Motor neuron (in vitro differentiated cells): Measurements from ENCODE around the gene NUMB. TPM values are rescaled to one million over a fixed set of nuclear protein-coding genes. Genes with fewer than 3 reads are reported as not detected.
A peak's percentile ranks its signal among the peaks of the same experiment; 100 is the strongest.

Experiments used
- ATAC-seq, 8 experiments: fragments of 200-7000 bp; cut with Tn5 transposase; replicated peaks in 6 of 8; 2 replicates each; pipeline ENCODE4 v1.8.0; 2021; ENCODE audit warnings: mild to moderate bottlenecking in 8 of 8, moderate library complexity in 8 of 8
- H3K27ac ChIP-seq, 2 donors: fragments of 250-450 bp; sonication (Bioruptor Pico); 2 replicates each; pipeline ENCODE4 v1.9.0; 2021; ENCODE audit warnings: antibody characterized with exemption in 2 of 2, mild to moderate bottlenecking in 2 of 2, moderate library complexity in 1 of 2
- H3K4me1 ChIP-seq, 2 donors: fragments of 250-450 bp; sonication (Bioruptor Pico); replicated peaks in 1 of 2; 2 replicates each; pipeline ENCODE4 v1.6.1; 2021; ENCODE audit warnings: antibody characterized with exemption in 2 of 2, mild to moderate bottlenecking in 2 of 2, moderate library complexity in 1 of 2
- H3K4me3 ChIP-seq, 5 donors: fragments of 250-450 bp; sonication (Bioruptor Pico); 2 replicates each; pipeline ENCODE4 v1.9.0; 2021; ENCODE audit warnings: antibody characterized with exemption in 5 of 5, mild to moderate bottlenecking in 5 of 5, moderate library complexity in 4 of 5
- WGBS, 10 experiments: fragments of 450-650 bp; shearing (Covaris generic); methylation state at CpG; one replicate each; pipeline ENCODE4 v1.0.0; 2022; 5-methylcytosine and 5-hydroxymethylcytosine counted together
- in situ Hi-C, 9 experiments: fragments of 400-800 bp; cut with MboI; loops; one replicate each; pipeline ENCODE4 v1.15.0; 2021; ENCODE audit warnings: low sequenced_read_pairs in 9 of 9, low pct_unique_long_range_greater_than_20kb in 2 of 9; ENCODE audit not compliant: unreplicated experiment in 9 of 9
- total RNA-seq, 8 experiments: library from RNA; unstranded; fragments of 300-600 nt; gene quantifications; 2 replicates each; pipeline versions ENCODE4 v1.2.3 to v1.2.4, GENCODE V29; 2022

The NUMB gene
- total RNA-seq, 8 experiments from 2014 or later: 13.4 to 56.8 (median 25.3) TPM

DNA sequence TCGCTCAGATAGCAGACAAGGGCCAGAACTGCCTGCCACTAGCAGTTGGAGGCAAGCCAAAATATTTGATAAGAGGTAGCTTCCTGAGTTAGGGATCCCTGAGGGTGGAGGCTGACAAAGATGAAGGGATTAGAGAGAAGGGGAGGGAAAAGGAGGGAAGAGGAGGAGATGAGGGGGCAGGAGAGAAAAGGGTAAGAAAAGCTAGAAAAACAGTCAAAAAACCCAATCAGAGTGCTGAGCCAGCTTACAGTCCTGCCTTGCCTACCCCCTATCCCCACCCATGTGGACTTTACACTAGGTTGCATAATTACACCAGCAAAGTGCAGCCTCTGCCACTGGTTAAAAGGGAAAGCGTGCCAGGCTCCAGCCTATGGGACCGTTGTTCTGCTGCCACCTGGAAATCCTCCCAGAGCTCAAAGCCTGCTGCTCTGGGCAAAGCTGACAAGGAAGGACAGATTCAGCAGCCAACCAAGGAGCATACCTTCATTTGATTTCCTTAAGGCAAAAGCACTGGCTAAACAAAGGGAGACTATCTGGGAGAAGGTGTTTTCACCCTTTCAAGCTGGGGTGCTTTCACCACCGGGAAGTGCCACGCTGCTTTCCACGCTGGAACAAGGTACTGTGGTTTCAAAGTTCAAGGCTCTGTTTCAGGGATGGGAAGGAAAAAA, 3.8 kb upstream of the NUMB start:
- peak in 1 of 8 experiments; percentile 7 for ATAC-seq
- 50 to 100% (median 73%) methylated on average over 1 to 6 of the region's 6 CpGs for WGBS, 10 experiments
- Histone ChIP-seq H3K4me1 (peaks cover 4 to 7% of the 10 kb centered on the region in 2 donors), H3K27ac (no peak overlapping the region), H3K4me3 (no peak overlapping the region)
- in situ Hi-C loops: loop anchor here in 4 of 9 experiments (10.0 to 25.0 kb wide), 4 partner anchors 167 to 300 kb away; no protein-coding TSS in a partner anchor

DNA sequence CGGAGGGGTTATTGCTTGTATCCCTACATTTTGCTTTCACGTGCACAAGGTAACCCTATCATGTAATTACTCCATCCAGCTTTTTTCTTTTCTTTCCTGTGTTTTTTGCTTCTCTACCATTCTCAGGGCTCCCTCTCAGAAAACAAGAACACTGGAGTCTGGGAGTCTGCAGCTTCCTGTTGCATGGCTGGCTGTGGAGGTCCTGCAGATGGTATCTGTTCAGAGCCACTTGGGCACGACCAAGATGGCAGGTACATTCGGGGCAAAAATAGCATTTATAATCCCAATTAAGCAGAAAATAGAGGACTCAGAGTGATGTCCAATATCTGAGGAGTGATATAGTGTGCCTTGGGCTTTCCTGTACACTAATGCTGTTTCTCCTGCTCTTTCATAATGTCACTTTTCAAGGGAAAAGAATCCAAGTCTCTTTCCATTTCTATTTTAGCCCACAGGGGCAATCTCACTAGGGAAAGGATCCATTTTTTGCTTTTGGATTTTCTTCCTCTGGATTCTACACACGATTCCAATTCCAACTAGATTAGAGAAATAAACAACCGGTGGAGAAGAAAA, 3.2 kb upstream of the NUMB start:
- ATAC-seq: no peak
- Histone ChIP-seq H3K4me3 (no peak overlapping the region), H3K4me1 (peaks cover 7 to 10% of the 10 kb centered on the region in 2 donors), H3K27ac (no peak overlapping the region)
- 45 to 90% (median 70%) methylated on average over 2 to 6 of the region's 6 CpGs for WGBS, 10 experiments
- in situ Hi-C loops: loop anchor here in 4 of 9 experiments (10.0 to 25.0 kb wide), 4 partner anchors 167 to 299 kb away; no protein-coding TSS in a partner anchor

DNA sequence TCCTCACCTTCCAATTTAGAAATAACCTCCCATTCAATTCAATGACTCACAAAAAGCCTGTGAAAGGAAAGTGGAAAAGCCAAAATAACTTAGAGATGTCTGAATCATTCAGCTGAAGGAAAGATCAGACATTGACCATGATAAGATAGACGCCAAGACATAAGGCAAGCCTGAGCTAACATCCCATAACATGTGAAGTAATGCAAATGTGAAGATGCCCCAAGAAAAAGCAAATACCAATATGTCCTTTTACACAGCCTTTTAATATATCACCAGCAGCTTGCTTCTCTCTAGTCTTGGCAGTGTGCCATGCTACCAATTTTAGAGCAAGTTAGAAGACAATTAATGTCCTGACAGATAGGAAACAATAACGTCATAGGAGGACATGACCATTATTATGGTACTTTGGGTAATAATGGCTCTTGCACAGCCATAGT, 2.4 kb upstream of the NUMB start:
- H3K27ac ChIP-seq: no peak overlapping the region
- ATAC-seq: no peak
- no peak overlapping the region for H3K4me3 ChIP-seq
- peaks cover 7 to 10% of the 10 kb centered on the region in 2 donors for H3K4me1 ChIP-seq
- in situ Hi-C loops: loop anchor here in 4 of 9 experiments (10.0 to 25.0 kb wide), 4 partner anchors 166 to 298 kb away; no protein-coding TSS in a partner anchor
- WGBS, 10 experiments: 20 to 100% (median 58%) methylated on average over 1 to 2 of the region's 2 CpGs; no CpG with 5 or more reads in 2 of the 10 experiments

DNA sequence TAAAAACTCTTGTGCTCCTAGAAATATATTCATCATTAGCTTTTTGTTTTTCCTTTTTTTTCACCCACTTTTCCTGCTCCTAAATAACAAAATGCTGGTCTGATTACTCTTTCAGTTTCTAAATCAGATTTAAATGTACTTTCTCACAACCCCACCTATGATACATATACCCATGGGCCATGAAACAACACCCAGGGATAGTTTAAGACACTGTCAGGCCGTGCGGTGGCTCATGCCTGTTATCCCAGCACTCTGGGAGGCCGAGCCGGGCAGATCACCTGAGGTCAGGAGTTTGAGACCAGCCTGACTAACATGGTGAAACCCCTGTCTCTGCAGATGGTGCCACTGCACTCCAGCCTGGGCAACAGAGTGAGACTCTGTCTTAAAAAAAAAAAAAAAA, 1.6 kb upstream of the NUMB start:
- no peak for ATAC-seq
- WGBS, 10 experiments: 80 to 100% (median 98%) methylated on average over 2 to 4 of the region's 4 CpGs; no CpG with 5 or more reads in 3 of the 10 experiments

DNA sequence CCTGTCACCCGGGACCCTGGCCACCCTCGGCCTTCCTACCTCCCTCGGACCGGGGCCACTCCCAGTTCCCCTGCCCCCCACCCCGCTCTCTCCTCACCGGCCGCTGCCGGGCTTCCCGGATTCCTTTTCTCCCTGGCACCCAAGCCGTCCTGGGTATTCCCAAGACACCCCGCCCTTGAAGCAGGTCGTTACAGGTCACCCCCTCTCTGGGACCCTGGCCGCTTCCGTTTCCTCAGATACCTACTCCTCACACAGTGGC, 493 bp downstream of the NUMB start:
- Histone ChIP-seq H3K4me1 (peaks cover 7 to 10% of the 10 kb centered on the region in 2 donors), H3K4me3 (peak overlapping the region; percentile 69 to 97 (median 88)), H3K27ac (peak overlapping the region; percentile 43 to 82)
- in situ Hi-C loops: loop anchor here in 4 of 9 experiments (25.0 kb wide), 3 partner anchors 171 to 296 kb away; no protein-coding TSS in a partner anchor
- ATAC-seq: peak in 4 of 8 experiments; percentile 0 to 1 (median 0)
- no CpG with 5 or more reads among the region's 14 CpGs for WGBS, 10 experiments

More for the DNA sequence above, 1.6 kb upstream of the NUMB start:
- no peak overlapping the region for H3K4me3 ChIP-seq
- in situ Hi-C loops: loop anchor here in 4 of 9 experiments (10.0 to 25.0 kb wide), 4 partner anchors 165 to 298 kb away; no protein-coding TSS in a partner anchor
- H3K27ac ChIP-seq: no peak overlapping the region
- H3K4me1 ChIP-seq: peaks cover 7 to 10% of the 10 kb centered on the region in 2 donors

DNA sequence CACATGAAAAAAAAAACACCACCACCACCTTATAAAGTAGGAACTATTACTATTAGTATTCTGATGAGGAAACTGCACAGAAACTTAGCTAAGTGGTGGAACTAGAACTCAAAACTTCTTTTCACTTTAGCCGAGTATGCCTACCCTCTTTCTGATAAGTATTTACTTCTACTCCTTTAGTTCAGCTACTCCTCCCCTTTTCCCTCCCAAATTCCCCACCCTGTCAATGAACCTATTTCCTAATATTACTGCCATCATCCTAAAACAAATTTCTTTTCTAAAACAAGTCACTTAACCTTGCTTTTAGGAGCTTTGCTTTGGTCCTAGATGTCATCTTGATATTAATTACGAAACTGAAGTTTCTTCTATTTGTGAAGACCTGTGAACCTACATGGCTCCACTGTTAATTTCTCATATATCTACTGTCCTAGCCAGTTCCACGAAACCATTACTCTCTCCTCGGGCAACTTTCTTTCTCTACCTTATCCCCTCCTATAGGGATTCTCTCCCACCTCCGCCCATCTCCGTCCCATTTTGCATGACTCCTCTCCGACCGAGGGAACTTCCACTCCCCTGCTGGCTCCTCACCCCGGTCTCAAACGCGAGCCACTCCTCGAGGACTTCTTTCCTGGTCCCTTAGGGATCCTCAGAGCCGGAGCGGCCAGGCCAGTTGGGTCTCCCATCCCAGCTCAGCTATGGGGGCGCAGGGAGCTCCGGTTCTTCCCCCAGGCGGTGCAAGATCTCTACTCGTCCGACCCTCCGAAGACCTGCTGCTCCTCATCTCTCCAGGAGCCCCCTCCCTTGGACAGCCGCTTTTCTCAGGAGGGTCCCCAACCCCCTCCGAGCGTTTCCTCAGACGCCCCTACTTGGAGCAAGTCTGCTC, 1.1 kb downstream of the NUMB start:
- 2 to 33% (median 8%) methylated on average over 1 to 13 of the region's 24 CpGs; no CpG with 5 or more reads in 1 of the 10 experiments for WGBS, 10 experiments
- H3K4me1 ChIP-seq: peaks cover 7 to 10% of the 10 kb centered on the region in 2 donors
- peak overlapping the region in 1 of 2 donors; percentile 82 for H3K27ac ChIP-seq
- peak in 5 of 8 experiments; percentile 0 to 10 (median 1) for ATAC-seq
- peak overlapping the region; percentile 69 to 97 (median 88) for H3K4me3 ChIP-seq
- in situ Hi-C loops: loop anchor here in 4 of 9 experiments (25.0 kb wide), 3 partner anchors 170 to 295 kb away; no protein-coding TSS in a partner anchor

DNA sequence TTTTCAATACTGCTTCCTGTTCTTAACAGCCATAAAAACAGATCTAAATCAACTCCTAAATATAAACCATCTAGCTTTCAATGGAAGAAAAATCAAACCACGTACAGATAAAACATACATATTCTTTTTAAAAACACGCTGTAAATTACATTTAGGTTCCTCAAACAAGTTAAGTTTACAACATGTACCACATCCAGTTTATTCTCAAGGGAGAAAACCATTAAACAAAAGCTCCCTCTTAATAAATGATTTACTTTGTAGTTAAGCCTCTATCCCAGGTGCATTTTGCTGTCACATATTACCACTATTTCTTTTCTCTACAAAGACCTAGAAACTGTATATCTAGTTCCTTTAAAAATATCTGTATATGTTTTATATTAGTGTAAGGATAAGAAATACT, 3.1 kb downstream of the NUMB start:
- no peak overlapping the region for H3K4me3 ChIP-seq

DNA sequence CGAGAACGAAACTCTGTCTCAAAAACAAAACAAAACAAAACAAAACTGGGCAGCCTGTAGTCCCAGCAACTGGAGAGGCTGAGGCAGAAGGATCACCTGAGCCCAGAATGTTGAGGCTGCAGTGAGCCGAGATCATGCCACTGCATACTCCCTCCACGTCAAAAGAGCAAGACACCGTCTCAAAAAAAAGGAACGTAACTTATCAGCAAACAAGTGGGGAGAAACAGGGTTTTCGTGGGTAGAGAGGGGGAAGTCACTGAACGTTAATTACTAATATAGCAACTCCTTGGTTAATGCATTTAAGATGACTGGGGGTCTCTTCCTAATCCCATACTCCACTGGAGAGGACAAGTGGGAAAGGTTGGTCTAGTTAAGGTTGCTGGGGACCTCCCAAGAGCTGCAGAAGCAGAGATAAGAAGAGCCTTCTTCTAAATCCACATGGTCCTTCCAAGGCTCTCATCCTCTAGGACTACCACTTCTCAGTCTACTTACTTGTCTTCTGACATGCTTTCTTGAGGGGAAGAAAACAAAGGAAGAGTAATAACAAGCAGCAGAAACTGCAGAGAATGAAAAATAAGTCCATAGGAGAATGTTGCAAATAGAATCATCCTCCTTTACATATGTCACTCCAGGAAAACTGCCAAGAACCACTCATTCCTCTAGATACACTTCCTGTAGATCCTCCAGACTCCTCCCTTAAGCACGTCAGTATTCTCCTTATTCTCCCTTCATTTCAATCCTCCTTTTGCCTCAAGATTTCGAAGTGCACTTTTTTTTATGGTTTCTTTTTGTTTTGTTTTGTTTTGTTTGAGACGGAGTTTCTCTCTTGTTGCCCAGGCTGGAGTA, 5.8 kb downstream of the NUMB start:
- peak in 3 of 8 experiments; percentile 62 to 75 (median 68) for ATAC-seq

More for the DNA sequence above, 3.1 kb downstream of the NUMB start:
- Histone ChIP-seq H3K27ac (no peak overlapping the region), H3K4me1 (peaks cover 7 to 10% of the 10 kb centered on the region in 2 donors)
- WGBS, 10 experiments: 30 to 94% (median 70%) methylated on average over 2 of the region's 2 CpGs
- in situ Hi-C loops: loop anchor here in 4 of 9 experiments (25.0 kb wide), 3 partner anchors 168 to 293 kb away; no protein-coding TSS in a partner anchor
- ATAC-seq: no peak

DNA sequence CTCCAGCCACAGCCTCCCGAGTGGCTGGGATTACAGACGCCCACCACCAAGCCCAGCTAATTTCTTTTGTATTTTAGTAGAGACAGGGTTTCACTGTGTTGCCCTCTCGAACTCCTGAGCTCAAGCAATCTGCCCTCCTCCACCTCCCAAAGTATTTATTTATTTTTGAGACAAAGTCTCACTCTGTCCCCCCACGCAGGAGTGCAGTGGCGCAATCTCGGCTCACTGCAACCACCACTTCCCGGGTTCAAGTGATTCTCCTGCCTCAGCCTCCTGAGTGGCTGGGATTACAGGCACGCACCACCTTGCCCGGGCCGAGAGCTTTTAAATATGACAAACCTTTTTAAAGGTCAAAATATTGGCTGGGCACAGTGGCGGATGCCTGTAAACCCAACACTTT, 14.6 kb downstream of the NUMB start:
- H3K27ac ChIP-seq: no peak overlapping the region
- 83 to 100% (median 95%) methylated on average over 1 to 11 of the region's 11 CpGs for WGBS, 10 experiments
- in situ Hi-C loops: no loop called here
- H3K4me1 ChIP-seq: no peaks in the 10 kb centered on the region
- H3K4me3 ChIP-seq: no peak overlapping the region
- ATAC-seq: no peak

More for the DNA sequence above, 5.8 kb downstream of the NUMB start:
- no peak overlapping the region for H3K4me3 ChIP-seq
- in situ Hi-C loops: loop anchor here in 4 of 9 experiments (25.0 kb wide), 3 partner anchors 165 to 290 kb away; no protein-coding TSS in a partner anchor
- 24 to 100% (median 76%) methylated on average over 1 to 8 of the region's 11 CpGs; no CpG with 5 or more reads in 2 of the 10 experiments for WGBS, 10 experiments
- H3K4me1 ChIP-seq: peaks cover 0 to 6% of the 10 kb centered on the region in 2 donors
- H3K27ac ChIP-seq: no peak overlapping the region

DNA sequence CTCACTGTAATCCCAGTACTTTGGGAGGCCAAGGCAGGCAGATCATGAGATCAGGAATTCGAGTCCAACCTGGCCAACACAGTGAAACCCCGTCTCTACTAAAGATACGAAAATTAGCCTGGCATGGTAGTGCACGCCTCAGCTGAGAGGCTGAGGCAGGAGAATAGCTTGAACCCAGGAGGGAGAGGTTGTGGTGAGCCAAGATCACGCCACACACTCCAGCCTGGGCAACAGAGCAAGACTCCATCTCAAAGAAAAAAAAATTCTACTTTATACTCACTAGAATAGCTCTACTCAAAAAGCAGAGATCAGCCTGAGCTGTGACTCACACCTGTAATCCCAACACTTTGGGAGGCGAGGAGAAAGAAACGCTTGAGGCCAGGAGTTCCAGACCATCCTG, 17.1 kb downstream of the NUMB start:
- Histone ChIP-seq H3K4me3 (no peak overlapping the region), H3K4me1 (no peaks in the 10 kb centered on the region), H3K27ac (no peak overlapping the region)
- in situ Hi-C loops: no loop called here
- no peak for ATAC-seq
- 13 to 95% (median 88%) methylated on average over 1 to 7 of the region's 7 CpGs; no CpG with 5 or more reads in 4 of the 10 experiments for WGBS, 10 experiments

DNA sequence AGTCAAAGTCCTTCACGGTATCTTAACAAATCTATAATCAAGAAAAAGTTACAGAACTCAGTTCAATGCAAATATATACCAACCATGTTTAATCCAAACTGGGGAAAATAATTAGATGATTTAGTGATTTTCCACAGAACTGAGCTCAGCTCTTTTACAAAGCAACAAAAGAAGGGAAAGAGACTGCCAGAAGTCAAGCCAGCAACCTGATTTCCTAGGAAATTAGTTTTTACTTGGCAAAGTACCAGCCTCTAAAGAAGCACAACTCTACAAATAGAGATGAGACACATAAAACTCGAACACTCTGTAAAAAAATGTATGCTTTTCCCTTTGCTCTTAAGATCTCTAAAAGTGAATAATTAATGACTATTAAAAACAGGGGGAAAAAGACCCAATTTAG, 19.4 kb downstream of the NUMB start:
- 55 to 94% (median 76%) methylated on average over 1 to 2 of the region's 2 CpGs for WGBS, 10 experiments
- H3K4me1 ChIP-seq: no peaks in the 10 kb centered on the region
- H3K4me3 ChIP-seq: no peak overlapping the region
- no peak overlapping the region for H3K27ac ChIP-seq
- in situ Hi-C loops: no loop called here
- peak in 1 of 8 experiments; percentile 41 for ATAC-seq

DNA sequence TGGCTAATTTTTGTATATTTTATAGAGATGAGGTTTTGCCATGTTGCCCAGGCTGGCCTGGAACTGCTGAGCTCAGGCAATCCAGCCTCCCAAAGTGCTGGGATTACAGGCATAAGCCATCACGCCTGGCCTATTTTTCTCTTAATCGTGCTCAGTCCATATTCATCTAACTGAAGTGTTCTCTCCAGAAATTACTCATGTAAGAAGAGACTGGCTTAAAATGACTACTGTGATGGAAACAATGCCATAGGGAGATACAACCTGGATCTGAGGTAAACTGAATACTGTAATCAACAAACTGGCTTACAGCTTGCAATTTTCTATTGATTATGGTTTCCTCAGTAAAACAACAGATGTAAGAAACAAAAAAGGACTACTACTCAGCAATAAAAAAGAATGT, 21.1 kb downstream of the NUMB start:
- WGBS, 10 experiments: 93 to 100% (median 100%) methylated on average over 1 to 2 of the region's 2 CpGs; no CpG with 5 or more reads in 4 of the 10 experiments

More for the DNA sequence above, 21.1 kb downstream of the NUMB start:
- H3K27ac ChIP-seq: no peak overlapping the region
- ATAC-seq: no peak
- in situ Hi-C loops: no loop called here
- H3K4me3 ChIP-seq: no peak overlapping the region
- no peaks in the 10 kb centered on the region for H3K4me1 ChIP-seq
